HG02642 (cell line): Measurements from ENCODE around the gene FPGS.

Experiments used
- ATAC-seq: cut with Tn5 transposase; IDR thresholded peaks from one replicate; pipeline ENCODE4 v1.9.1; 2021; ENCODE audit warnings: mild to moderate bottlenecking; ENCODE audit not compliant: unreplicated experiment, poor library complexity

FPGS gene

GRCh38 chr9:127809540-127810377, 7.1 kb downstream of the FPGS start:
- no peak for ATAC-seq

GRCh38 chr9:127810378-127811187, 7.9 kb downstream of the FPGS start:
- no peak for ATAC-seq

- ATAC-seq, result no peak
These were observed 9.3 kb downstream of the FPGS start for GRCh38 chr9:127812011-127812410.

- no peak for ATAC-seq
These were observed 10.4 kb downstream of the FPGS start for GRCh38 chr9:127812936-127813675.

GRCh38 chr9:127813686-127814226, 11.1 kb downstream of the FPGS start:
- ATAC-seq, result no peak

- ATAC-seq, result no peak
These were observed 12.2 kb downstream of the FPGS start for GRCh38 chr9:127814619-127815511.

- no peak for ATAC-seq
These were observed 13.1 kb downstream of the FPGS start for GRCh38 chr9:127815512-127816361.

GRCh38 chr9:127816362-127816725, 13.7 kb downstream of the FPGS start:
- ATAC-seq, result no peak

- ATAC-seq, result no peak
These were observed 14.0 kb downstream of the FPGS start for GRCh38 chr9:127816728-127817127.

- ATAC-seq, result no peak
These were observed 15.3 kb downstream of the FPGS start for GRCh38 chr9:127817881-127818434.

GRCh38 chr9:127818574-127818973, 15.9 kb downstream of the FPGS start:
- no peak for ATAC-seq

- no peak for ATAC-seq
These were observed 19.4 kb downstream of the FPGS start for GRCh38 chr9:127822108-127822507.

GRCh38 chr9:127825319-127826051, 22.8 kb downstream of the FPGS start:
- no peak for ATAC-seq

GRCh38 chr9:127826253-127826913, 23.7 kb downstream of the FPGS start:
- ATAC-seq, result no peak

- ATAC-seq, result no peak
These were observed 25.8 kb downstream of the FPGS start for GRCh38 chr9:127828262-127829031.

- no peak for ATAC-seq
These were observed 26.7 kb downstream of the FPGS start for GRCh38 chr9:127829205-127829906.
